ENCODE measurements around the gene CDHR3.

The CDHR3 gene

DNA sequence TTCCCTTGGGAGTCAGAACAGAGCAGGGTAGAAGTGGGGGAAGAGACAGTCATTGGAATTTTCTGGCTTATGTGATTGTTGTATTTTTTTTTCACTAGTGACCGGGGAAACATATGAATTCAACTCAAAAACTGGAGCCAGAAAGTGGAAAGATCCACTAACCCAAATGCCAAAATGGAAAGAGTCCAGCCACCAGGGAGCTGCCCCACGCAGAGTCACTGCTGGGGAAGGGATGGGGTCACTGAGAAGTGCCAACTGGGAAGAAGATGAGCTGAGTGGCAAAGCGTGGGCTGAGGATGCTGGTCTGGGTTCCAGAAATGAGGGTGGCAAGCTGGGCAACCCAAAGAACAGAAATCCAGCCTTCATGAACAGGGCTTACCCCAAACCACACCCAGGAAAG is 69.2 kb downstream of the CDHR3 start:
- Histone ChIP-seq H2AFZ (ENCODE audit: low read depth) (no peak overlapping the region), H3K4me2 (no peak overlapping the region), H3K27ac (no peak overlapping the region), H3K27me3 (ENCODE audit: insufficient read depth, low read depth) (no peaks in the 10 kb centered on the region), H3K4me3 (IDR thresholded peaks at IDR 0.05; ENCODE audit: insufficient read depth, low read depth, low read length) (no peak overlapping the region), H3K79me2 (ENCODE audit: insufficient read depth, low read depth) (no peaks in the 10 kb centered on the region), H3K4me1 (ENCODE audit: low read depth, poor library complexity, severe bottlenecking) (no peaks in the 10 kb centered on the region), H3K36me3 (ENCODE audit: insufficient read depth) (no peaks in the 10 kb centered on the region), H3K9ac (no peak overlapping the region), H4K20me1 (ENCODE audit: insufficient read depth) (no peaks in the 10 kb centered on the region)
- TF ChIP-seq, protein P1, sequence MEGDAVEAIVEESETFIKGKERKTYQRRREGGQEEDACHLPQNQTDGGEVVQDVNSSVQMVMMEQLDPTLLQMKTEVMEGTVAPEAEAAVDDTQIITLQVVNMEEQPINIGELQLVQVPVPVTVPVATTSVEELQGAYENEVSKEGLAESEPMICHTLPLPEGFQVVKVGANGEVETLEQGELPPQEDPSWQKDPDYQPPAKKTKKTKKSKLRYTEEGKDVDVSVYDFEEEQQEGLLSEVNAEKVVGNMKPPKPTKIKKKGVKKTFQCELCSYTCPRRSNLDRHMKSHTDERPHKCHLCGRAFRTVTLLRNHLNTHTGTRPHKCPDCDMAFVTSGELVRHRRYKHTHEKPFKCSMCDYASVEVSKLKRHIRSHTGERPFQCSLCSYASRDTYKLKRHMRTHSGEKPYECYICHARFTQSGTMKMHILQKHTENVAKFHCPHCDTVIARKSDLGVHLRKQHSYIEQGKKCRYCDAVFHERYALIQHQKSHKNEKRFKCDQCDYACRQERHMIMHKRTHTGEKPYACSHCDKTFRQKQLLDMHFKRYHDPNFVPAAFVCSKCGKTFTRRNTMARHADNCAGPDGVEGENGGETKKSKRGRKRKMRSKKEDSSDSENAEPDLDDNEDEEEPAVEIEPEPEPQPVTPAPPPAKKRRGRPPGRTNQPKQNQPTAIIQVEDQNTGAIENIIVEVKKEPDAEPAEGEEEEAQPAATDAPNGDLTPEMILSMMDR (conservative IDR thresholded peaks at IDR 0.05; ENCODE audit: low read depth, low read length): no peak

DNA sequence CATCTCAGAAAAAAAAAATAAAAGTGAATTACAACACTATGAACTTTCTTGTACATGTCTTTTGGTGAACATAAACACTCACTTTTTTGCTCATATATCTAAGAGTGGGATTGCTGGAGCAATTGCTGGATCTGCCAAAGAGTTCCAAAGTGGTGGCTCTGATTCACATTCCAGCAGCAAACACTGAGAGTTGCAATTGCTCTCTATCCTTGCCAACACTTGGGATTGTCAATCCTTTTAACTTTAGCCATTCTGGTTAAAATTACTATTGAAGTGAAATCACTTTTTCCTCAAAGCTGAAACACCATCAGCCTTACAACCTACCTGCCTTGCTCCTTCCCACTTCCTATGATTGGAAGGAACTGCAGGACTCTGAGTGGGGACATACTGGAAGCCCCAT is 70.7 kb downstream of the CDHR3 start:
- Histone ChIP-seq H3K27me3 (ENCODE audit: insufficient read depth, low read depth) (no peaks in the 10 kb centered on the region), H3K27ac (no peak overlapping the region), H3K36me3 (ENCODE audit: insufficient read depth) (no peaks in the 10 kb centered on the region), H3K79me2 (ENCODE audit: insufficient read depth, low read depth) (no peaks in the 10 kb centered on the region), H4K20me1 (ENCODE audit: insufficient read depth) (no peaks in the 10 kb centered on the region), H3K4me3 (IDR thresholded peaks at IDR 0.05; ENCODE audit: insufficient read depth, low read depth, low read length) (no peak overlapping the region), H3K4me2 (no peak overlapping the region), H3K4me1 (ENCODE audit: low read depth, poor library complexity, severe bottlenecking) (no peaks in the 10 kb centered on the region), H3K9ac (no peak overlapping the region), H2AFZ (ENCODE audit: low read depth) (no peak overlapping the region)
- TF ChIP-seq, protein P1 (conservative IDR thresholded peaks at IDR 0.05; ENCODE audit: low read depth, low read length): no peak

DNA sequence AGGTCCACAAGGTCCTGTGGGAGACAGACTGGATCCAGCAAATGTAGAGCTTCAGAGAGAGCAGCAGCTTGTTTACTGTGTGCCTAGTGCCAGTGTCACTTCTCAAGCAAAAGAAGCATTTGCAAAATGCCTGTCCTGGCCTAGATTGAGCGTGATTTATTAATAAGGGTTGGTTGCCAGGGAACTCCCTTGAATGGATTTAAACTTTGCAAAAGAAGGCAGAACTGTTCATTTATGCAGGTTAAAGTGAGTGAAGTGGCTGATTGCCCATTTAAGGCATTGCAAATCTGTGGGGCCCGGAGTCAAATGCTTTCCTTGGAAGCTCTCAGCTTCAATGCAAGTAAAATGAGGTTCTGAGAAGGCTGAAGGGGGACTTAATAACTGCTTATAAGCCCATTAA is 71.3 kb downstream of the CDHR3 start:
- H3K27ac ChIP-seq: no peak overlapping the region
- no peak overlapping the region for H3K4me3 ChIP-seq (IDR thresholded peaks at IDR 0.05; ENCODE audit: insufficient read depth, low read depth, low read length)

GRCh38 chr7:106035568-106035967 is 72.5 kb downstream of the CDHR3 start:
- Histone ChIP-seq H2AFZ (ENCODE audit: low read depth) (no peak overlapping the region), H3K4me2 (no peak overlapping the region), H3K4me3 (IDR thresholded peaks at IDR 0.05; ENCODE audit: insufficient read depth, low read depth, low read length) (no peak overlapping the region)

More for the DNA sequence above, 71.3 kb downstream of the CDHR3 start:
- H3K9ac ChIP-seq: no peak overlapping the region
- H2AFZ ChIP-seq (ENCODE audit: low read depth): no peak overlapping the region
- H3K4me2 ChIP-seq: no peak overlapping the region
- TF ChIP-seq, protein P1 (conservative IDR thresholded peaks at IDR 0.05; ENCODE audit: low read depth, low read length): no peak
- no peaks in the 10 kb centered on the region for H3K4me1 ChIP-seq (ENCODE audit: low read depth, poor library complexity, severe bottlenecking)
- no peaks in the 10 kb centered on the region for H4K20me1 ChIP-seq (ENCODE audit: insufficient read depth)
- no peaks in the 10 kb centered on the region for H3K36me3 ChIP-seq (ENCODE audit: insufficient read depth)
- H3K27me3 ChIP-seq (ENCODE audit: insufficient read depth, low read depth): no peaks in the 10 kb centered on the region
- no peaks in the 10 kb centered on the region for H3K79me2 ChIP-seq (ENCODE audit: insufficient read depth, low read depth)

More at GRCh38 chr7:106035568-106035967, 72.5 kb downstream of the CDHR3 start:
- TF ChIP-seq, protein P1 (conservative IDR thresholded peaks at IDR 0.05; ENCODE audit: low read depth, low read length): no peak
- no peaks in the 10 kb centered on the region for H3K27me3 ChIP-seq (ENCODE audit: insufficient read depth, low read depth)
- no peaks in the 10 kb centered on the region for H3K79me2 ChIP-seq (ENCODE audit: insufficient read depth, low read depth)
- H3K9ac ChIP-seq: no peak overlapping the region
- H3K36me3 ChIP-seq (ENCODE audit: insufficient read depth): no peaks in the 10 kb centered on the region
- no peaks in the 10 kb centered on the region for H3K4me1 ChIP-seq (ENCODE audit: low read depth, poor library complexity, severe bottlenecking)
- no peak overlapping the region for H3K27ac ChIP-seq
- no peaks in the 10 kb centered on the region for H4K20me1 ChIP-seq (ENCODE audit: insufficient read depth)
